ENCODE results near the gene DHX32.

The DHX32 gene

GRCh38 chr10:125801574-125801973, 79.5 kb downstream of the DHX32 start:
- no peak for DNase-seq

DNA sequence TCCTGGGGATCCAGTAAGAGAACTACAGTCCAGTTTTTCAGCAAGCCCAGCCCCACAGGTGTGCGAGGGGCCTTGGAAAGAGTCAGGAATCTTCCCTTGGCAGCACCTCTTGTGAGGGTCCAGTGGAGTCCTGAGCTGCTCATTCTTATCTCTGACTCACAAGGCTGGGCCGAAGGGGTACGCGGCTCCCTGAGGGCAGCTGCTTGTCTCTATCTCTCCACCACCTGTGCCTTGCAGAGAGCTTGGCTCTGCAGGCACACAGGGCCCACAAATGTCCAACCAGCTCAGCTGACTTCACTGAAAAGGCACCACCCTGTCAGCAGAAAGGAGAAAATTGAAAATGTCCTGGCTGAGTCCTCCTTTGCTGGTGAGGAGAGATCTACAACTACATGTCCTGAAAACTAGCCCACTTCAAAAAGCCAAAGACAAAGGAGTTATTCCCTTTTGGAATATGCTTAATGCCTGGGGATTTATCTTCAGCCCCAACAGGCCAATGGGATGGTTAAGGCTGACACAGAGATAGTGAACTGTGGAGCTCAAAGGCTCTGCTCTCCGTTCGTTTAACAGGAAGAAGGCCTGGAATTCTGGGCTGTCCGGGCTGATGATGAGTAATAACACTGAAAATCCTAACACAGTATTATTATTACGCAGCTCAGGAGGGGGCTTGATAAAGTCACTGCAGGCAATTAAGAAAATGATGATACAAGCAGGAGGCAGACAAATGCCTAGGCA, 81.5 kb downstream of the DHX32 start:
- no peak for DNase-seq

DNA sequence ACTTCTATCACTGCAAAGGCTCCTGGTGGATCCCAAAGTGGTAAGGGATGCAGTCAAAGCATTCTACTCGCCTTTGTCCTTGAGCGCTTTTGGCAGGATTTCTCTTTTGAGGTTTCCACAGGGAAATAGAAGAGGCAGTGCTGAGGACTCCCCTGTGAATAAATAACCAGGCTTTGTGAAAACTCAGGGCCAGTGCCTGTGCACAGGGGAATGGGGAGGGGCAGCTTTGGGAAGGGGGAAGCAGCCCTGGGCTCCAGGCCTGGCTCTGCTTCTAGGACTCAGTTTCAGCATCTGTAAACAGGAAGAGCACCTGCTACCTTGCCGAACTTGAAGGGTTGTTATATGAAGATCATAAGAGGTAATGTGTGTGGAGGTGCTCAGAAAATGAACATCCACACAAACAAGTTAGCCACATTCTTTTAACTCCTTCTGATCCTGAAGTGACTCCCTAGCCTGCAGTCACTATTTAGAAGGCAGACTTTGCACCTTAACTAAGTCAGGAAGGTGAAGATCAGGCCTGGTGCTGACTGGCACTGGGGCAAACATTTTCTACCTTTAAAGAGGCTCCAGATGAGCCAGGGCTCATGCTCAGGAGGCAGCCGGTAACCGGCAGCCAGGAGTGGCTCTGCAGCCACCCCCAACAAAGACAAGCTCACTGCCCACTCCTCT, 83.0 kb downstream of the DHX32 start:
- no peak for DNase-seq

DNA sequence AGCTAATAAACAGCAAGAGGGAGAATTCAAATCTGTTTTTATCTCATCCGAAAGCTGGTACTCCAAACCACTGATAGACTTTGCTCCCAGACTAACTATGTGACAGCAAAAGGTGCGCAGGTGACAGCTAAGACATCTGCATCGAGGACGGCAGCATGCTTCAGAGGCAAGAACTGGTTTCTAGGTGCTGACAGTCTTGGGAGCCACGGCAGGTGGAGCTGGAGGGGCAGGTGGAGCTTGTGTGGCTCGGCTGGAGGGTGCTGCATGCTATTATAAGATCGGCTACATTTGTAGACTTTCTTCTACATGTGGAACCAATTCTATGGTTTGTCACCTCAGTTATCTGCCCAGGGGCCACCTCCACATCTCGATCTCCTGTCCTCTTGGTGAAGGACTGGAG, 83.7 kb downstream of the DHX32 start:
- no peak for DNase-seq

GRCh38 chr10:125795637-125796190, 85.4 kb downstream of the DHX32 start:
- no peak for DNase-seq

GRCh38 chr10:125795128-125795527, 86.0 kb downstream of the DHX32 start:
- no peak for DNase-seq

DNA sequence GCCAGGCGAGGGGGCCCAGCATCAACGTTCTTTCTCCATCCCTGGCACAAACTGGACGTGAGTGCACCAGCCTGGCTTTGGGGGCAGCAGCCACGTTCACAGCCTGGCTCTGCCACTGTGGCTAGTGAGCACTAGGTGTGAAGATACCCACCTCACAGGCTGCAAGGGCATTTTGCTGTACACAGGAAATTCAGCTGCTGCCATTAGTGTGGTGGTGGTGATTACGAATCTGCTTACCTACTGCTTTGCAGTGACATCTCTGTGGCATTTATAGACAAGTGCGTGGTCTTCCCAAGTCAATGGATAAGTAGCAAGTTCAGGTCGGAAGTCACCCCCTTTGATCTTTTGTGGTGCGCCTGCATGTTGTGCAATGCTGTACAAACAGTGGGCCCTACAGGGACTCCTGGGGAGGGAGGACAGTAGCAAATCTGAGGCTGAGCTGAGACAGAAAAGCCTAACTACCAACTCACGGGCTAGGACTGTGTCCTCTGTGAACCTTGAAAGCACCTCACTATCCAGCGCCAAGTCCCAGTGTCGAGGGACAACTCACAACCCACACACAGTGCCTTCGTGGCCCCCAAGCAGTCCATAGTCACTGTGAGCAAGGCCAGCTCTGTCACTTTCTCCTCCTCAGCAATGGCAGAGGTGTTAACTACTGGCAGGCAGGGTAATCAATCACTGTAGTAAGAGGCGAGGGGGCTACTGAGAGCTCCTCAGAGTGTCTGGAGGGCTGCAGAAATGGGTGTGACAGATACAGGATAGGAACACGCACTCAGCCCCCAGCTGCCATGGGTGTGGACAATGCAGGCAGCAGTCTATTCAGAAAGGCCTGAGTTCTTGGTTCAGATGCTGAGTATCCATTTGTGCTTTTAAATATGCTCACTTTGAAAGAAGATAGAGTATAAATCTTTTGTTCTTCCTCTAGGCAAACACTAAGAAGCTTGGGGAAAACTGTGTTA, 88.5 kb downstream of the DHX32 start:
- DNase-seq, result no peak

DNA sequence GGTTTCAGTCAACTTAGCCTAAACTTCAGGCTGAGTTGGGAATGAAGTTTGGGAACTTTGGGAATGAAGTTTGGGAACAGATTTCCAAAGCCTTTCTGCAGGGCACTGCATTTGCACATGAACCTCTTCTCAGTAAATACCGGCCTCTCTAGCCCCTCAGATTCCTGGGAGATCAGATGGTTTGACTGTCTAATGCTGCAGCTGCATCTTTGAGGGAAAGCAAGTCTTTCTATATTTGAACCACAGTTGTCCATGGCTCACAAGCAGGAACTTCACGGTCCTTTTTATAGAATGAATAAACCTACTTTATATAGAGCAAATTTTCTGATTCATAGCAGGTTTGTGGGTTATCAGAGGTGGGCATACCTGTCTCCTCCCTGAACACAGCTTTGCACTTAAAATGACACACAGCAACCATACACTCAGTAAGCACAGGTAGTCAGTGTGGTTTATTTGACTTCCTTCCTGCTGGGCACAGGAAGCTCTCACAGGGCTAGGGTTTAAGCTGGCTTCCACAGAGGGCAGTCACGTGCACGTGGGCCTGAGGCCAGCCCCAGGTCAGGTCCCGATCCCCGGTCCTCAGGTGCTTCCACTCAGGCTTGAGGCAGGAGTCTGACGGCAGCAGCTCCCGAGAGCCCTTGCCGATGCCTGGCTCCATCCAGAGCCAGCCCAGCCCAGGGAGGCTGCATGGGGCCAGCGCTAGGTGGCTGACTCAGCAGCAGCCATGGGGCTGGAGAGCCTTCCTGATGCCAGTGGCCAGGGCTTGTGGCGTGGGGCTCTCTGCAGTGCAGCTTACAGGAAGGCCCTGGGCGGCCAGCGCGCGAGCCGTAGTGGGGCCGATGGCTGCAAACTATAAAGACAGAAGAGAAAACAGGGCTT, 92.7 kb downstream of the DHX32 start:
- DNase-seq, result no peak
